IPS-NIHi11 (cell line): ENCODE measurements around the gene HNRNPAB.
"Not testable (repeated sequence)": the region's sequence is repeated elsewhere in the genome, so short reads cannot be mapped to it uniquely, and the experiment has no call there.

Experiments
- DNase-seq: peaks from one replicate; pipeline ENCODE4 v3.0.0; 2012; ENCODE audit warnings: mixed read lengths, low spot score

HNRNPAB gene

DNA sequence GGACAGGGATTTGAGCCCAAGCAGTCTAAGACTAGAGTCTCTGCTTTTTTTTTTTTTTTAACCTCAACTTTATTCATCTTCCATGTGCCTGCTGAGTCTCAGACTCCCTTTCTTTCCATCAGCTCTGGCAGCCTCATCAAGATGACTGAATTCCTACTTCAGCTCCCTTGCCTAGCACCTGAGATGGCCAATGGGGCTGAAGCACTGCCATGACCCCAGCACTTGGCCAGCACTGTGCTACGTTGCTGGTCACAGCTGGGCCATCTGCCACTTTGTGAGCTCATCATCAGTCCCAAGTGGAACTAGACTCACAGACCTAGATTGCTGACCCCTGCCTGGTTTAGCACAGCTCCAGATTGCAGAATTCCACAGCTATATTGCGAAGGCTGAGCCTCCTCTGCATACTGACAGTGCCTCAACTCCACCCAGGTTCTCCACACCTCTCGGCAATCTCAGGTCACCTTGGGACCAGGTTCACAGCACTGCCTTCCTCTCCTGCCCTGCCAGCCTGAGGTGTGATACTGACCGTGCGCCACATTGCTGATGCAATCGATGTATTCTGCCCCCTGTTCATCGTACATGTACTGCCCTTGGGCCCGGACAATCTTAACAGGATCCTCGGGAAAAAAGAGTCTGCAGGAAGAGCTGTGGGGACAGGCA is 26.7 kb downstream of the HNRNPAB start:
- DNase-seq, result no peak

DNA sequence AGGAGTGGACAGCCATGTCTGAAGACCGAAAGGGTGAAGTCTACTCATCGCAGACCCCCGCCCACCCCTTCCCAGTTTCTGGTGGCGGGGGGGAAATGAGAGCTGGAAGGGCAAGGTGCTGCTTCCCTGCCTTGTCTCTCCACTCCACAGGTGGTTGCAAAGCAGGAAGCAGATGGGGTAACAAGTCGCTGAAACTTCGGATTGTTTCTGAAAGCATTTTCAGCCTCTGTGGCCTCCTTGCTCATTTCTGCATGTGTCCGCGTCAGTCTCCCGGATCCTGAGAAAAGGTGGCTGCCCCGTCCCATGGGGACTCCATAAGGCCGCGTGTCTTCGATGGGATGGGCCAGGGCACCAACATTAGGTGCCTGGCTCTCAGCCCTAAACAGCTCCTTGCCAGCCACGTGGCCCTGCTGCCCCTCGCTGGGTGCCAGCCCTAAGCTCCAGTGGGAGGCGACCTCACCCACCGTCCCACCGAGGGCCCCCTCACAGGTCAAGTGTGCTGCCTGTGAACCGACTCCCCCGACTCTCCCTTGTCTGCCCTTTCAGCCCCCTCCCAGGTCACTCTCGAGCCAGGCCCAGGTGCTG is 27.3 kb downstream of the HNRNPAB start:
- no peak for DNase-seq

DNA sequence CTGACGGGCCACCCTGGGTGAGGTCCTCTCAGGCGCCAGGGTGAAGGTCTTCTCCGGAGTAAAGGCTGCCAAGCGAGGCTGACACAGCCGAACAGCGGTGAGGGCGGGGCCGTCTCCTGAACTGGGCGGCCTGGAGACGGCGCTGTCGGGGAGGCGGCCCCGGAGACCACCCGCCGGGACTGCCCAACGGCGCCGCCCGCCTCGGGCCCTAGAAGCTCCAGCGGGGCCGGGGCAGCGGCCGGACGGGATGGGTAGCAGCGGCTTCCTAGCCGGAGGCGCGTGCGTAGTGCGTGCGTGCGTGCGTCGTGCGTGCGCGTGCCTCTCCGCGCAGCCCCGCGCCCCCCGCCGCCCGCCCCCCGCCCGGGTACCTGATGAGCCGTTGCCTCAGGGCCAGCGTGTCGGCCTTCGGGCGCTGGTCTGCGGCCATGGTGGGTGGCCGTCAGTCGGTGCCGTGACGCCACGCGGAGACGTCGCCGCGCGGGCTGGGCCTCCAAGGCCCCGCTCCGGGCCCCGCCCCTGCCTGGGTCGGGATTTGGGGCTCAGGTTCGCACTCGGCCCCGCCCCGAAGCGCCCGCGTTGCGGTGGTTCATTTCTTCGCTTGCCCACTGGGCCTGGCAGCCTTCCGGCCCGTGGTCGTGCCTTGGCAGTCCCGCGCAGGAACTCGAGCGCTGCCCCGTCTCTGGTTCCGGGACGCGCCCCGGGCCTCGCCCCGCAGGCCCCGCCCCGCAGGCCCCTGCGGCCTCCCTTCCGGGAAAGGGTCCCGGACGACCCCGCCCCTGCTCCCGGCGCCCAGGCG is 28.0 kb downstream of the HNRNPAB start, which contains the start of gene PHYKPL:
Gene PHYKPL (minus strand): TSS at position 679 of the 796 bp plus-strand sequence. CDS start 252 bp downstream, at position 427.
- peak; percentile 88 for DNase-seq

DNA sequence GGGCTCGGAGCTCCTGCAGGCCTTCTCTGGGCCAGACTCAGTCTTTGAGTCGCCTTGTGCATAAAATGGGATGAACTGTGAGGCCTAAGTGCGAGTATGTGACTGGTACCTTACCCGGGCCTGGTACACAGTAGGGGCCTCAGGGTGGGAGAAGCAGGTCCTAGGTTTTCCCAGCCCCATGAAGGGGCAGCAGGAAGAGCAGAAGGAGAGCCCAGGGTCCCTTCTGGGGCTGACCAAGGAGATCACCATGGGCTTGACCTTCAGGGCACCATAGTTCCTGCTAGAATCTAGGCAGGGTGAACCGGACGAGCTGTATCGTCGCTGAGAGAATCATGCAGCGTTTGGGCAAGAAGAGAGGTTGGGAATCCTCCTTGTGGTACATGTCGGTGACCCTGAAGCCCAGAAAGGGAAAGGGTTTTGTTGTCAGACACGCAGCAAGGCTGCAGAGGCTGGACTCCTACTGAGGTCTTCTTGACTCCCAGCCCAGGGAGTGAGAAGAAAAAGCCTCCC is 28.6 kb downstream of the HNRNPAB start:
- no peak for DNase-seq

DNA sequence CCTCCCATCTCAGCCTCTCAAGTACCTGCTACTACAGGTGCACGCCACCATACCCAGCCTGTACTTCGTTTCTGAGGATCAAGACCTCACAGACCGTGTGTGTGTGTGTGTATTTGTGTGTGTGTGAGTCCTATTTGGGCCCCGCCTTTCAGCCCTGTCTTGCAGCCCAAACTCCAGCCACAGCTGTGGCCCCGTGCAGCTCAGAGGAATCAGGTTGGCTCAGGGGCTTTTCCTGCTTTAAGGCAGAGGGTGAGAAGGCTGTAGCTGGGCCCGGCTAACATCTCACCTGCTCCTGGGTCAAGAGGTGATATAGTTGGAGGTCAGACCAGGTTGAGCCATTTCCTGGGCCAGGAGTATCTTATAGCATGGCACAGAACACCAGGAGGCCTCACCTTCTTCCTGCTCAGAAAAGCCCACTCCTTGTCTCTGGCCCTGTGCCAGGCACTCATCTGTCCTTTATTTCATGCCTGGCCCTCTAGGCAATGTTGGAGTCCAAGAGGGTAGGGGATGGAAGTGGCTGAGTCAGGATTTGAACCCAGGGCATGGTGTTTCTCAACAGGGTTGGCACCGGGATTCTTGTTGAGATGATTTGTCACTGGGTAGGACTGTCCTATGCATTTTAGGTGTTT is 29.9 kb downstream of the HNRNPAB start:
- DNase-seq, result no peak

DNA sequence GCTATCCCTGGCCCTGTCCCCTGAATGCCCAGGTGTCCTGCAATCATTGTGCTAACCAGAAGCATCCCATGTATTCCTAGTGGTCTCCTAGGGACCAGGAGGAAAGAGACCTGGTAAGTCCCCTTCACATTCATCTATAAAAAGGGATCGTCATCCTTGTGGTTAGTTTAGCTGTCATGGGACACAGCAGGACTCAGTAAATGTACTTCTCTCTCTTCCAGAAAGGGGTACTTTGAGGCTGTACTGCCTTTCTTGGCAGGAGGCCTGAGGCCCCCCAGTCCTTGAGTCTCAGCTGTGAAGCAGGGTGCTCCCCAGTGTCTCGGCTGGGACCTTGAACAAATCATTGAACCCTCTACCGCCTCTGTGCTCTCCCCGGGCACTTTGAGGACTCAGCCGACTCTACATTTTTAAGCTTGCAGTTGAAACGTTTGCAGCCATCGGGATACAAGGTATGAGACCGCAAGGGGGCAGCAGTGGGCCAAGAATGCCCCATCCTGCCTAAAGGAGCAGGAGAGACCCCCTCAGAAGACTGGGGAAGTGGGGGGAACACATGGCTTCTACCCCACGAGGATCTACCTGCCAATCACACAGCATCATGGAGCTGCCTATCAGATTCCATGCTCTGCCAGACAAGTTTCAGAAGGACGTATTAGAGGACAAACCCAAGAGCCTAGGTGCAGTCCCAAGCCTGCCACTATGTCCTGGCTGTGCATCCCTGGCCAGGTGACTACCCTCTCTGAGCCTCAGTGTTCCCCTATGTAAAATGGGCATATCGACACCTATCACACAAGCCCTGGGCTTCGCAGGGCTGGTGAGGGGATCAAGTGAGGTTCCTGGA is 30.6 kb downstream of the HNRNPAB start:
- peak; percentile 87 for DNase-seq

DNA sequence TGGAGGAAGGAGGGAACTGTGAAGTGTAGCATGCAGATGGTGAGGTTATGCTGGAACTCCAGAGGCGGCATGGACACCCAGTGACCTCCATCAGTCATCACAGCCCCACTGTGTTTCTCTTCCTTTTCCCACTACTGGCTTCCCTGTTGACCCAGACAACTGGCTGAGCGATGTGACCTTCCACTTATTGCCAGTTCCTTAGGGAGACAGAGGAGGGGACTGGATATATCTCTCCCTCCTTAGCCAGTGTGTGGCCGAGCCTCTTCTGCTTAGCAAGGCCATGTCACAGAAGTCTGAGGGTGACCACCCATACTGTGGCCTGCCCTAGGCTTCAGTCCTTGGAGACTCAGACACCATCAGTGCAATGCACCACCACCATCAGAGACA is 31.2 kb downstream of the HNRNPAB start:
- no peak for DNase-seq

DNA sequence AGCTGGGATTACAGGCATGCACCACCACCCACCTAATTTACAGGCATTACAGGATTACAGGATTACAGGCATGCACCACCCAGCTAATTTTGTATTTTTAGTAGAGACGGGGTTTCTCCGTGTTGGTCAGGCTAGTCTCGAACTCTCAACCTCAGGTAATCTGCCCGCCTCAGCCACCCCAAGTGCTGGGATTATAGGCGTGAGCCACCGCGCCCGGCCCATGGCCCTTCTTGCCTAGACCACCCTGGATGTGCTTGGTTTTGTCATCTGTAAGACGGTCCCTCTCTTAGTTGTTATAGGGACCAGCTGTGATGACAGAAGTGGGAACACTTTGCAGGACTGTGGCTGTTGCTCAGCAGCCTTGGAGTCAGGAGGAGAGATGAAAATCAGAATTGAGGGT is 31.8 kb downstream of the HNRNPAB start:
- no peak for DNase-seq

DNA sequence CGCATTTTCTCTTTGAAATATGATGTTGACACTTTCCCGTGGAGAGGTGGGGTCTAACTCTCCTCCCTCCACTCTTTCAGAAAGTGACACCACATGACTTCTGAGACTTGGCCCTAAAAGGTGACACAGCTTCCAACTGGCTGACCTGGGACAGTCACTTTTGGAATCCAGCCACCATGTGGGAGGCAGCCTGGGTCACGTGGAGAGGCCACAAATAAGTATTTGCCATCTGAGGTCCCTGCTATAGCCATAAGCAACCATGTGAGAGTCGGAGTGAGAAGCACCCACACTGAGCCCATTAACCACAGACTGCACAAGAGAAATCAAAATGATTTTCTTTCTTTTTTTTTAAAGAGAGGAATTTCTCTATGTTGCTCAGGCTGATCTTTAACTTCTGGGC is 32.3 kb downstream of the HNRNPAB start:
- no peak for DNase-seq

DNA sequence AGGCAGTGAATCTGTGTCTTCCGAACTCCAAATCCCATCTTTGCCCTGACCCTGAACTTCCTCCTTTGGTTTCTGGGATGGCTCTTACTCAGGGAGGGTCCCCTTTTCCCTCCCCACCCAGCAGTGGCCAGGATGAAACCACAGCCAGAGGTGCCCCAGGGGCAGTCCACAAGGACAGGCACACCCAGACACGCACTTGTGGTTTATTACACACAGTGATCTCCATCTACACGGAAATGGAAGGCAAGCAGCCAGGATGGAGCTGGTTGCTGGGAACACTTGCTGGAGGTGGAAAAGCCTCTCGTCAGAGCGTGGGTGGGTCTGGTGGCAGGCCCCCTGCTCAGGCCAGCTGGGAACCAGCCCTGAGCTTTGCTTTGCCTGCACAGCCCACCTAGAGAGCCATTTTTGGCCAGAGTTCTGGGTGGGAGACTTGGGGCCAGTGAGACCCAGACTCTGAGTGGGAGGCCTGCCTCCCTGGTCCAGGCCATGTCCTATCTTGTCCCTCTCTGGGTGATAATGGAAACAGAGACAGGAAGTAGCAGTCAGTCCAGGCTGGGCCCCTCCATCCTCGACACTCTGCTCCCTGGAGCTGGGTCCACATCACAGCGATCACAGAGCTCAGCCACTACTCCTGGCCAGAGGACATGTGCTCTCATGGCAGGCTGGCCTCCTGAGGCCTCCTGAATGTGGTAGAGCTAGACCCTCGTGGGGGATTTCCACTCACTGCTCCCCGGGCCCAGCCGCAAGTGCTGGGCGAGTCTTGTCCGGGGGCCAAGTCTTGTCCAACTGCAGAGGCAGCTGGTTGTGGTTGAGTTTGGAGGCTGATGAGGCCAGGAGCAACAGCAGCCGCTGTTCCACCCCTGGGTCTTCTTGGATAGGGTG is 33.3 kb downstream of the HNRNPAB start:
- DNase-seq, result no peak

DNA sequence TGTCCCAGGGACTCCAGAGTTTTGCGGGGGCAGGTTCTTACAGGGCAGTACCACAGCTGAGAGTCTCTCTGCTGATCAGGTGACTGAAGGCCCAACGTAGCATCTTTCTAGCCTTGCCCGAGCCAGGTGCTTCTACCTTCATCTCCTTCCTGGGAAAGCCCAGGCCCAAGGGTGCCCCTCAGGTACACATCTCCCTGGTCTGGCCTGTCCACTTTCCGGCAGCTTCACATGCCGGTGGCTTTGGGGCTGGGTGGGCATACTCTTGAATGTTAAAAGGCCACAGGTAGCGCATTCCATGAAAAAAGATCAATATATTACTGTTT is 33.9 kb downstream of the HNRNPAB start:
- no peak for DNase-seq

DNA sequence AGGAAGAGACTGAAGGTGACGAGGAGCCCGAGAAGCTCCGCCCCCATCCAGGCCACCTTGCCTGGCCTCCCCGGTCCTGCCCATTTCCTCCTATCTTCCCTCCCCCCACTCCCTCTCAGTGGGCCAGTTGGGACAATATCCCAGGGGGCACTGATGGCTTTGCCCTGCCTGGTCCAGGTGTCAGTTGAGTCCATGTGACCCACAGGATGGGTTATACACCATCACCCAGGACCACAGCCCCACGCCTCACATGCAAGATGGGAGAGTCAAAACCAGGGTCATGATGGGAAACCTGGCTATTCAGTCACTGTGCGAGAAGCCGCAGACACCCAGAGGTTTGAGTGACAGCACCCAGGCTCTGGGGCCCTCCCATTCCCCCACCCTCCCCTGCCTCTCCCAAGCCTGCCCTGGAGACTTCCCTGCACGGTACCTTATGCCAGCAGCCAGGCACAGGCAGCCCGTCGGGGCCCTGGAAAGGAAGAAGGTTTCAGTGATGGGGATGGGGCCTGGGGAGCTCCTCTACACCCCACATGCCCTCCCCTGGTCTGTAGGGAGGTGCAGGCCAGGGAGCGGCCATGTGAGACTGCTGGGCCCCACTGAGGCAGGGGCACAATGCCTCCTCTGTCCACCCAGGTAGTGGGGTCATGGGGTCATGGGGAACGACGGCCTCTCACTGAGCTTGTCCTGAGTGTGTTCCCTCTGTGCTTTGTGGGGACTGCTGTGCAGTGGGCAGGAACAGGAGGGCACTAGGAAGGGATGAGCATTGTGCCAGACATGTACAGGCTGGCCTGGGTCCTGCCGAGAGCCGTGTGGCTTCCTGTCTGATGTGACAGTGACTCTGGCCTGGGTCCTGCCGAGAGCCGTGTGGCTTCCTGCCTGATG is 34.6 kb downstream of the HNRNPAB start:
- DNase-seq, result no peak

DNA sequence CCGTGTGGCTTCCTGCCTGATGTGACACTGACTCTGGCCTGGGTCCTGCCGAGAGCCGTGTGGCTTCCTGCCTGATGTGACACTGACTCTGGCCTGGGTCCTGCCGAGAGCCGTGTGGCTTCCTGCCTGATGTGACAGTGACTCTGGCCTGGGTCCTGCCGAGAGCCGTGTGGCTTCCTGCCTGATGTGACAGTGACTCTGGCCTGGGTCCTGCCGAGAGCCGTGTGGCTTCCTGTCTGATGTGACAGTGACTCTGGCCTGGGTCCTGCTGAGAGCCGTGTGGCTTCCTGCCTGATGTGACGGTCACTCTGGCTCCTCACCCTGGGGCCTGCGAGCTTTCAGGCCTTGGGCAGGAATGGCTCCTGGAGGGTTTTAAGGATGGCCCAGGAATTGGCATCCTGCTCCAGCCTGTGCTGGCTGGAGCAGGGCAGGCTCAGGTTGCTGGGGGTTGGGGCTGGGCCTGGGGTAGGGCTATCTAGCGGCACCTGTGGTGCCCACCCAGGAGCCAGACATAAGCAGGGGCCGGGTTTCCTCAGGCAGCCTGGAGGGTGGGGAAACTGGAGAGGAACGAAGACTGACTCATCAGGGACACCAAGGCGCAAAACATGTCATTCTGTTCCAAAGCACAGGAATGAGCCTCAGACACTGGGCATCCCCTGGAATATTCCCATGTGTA is 35.4 kb downstream of the HNRNPAB start:
- DNase-seq, result not testable (repeated sequence)

DNA sequence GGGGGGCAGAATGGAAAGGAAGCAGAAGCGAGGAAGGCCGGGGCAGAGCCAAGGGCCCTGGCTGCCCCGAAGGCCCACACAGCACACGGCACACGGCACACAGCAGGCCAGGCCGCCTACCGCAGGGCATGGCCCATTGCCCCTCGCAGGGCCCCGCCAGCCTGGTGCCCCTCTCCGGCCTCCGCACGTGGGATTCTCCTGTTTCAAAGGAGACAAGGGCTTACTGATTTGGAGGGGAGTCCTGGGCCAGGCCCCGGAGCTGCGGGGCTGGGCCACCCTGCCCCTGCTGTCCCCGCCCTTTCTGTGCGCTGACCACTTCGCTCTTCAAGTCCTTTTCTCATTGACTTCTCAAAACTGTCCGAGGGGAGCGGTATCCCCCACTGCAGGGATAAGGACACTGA is 36.0 kb downstream of the HNRNPAB start:
- no peak for DNase-seq

DNA sequence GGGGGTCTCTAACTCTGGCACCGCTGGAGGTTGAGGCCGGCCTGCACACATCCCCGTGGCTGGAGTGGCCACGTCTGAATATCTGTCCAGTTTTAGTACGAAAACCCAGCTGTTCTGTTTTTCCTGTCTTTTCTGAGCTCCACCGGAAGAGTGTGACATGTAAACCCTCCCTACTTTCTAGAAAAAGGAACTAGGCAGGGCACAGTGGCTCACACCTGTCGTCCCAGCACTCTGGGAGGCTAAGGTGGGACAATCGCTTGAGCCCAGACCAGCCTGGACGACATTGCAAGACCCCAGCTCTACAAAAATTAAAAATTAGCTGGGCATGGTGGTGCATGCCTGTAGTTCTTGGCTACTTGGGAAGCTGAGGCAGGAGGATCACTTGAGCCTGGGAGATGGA is 36.4 kb downstream of the HNRNPAB start:
- DNase-seq, result no peak

DNA sequence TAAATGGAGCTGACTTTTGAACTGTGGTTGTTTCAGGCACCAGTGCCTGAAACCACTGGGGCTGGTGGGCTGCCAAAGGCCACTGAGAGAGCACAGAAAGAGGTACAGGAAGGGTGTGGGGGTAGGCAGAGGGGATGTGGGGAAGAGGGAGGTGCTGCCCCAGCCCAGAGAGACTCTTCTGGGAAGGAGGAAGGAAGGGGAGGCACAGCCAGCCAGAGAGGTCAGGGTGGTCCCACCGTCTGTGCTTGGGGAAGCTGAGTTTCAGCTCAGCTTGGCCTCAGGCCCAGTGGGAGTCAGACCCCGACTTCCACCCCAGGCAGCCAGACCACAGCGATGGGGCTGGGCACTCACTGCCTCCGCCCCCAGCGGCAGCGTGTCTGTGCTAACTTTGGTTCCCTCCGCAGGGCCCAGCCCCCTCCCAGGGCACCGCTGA is 36.9 kb downstream of the HNRNPAB start:
- DNase-seq, result no peak

DNA sequence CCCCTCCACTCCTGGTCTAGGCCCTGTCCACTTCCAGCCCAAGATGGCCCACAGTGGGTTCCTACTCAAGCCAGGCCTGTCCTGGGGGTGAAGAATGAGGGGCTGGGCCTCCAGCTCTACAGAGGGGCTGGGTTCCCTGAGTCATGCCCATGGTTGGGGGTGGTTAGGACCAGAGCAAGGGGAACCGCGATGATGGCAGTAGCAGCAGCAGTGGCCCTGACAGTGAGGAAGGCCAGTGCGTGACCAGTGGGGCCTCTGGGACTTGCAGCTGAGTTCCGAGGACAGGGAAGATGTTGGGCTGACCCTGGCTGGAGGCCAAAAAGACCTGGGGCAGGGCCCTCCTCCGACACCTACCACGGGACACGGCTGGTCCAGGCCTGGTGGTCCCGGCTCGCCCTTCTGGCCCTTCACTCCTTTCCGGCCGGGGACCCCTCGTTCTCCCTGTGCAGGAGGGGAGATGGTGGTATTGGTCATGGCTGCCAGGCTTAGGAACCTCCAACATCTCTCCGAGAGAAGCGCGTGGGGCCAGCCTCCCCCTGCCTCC is 37.4 kb downstream of the HNRNPAB start:
- no peak for DNase-seq

DNA sequence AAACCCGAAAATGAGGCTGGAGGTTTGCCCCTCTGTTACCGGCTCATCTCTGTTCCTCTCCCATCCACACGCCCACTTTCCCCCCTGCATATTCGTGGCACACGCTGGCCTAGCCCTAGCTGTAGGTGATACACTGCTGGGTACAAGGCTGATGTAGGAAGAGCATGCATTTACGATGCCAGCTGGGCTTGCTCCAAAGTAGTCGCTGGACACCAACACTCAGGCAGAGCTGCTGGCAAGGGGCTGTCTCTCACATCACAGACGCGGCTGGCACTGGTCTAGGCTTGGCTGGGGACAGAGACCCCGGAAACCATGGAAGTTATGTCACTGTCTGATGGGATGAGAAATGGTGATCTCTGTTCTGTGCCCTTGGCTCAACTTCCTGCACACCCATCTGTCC is 38.1 kb downstream of the HNRNPAB start:
- no peak for DNase-seq

DNA sequence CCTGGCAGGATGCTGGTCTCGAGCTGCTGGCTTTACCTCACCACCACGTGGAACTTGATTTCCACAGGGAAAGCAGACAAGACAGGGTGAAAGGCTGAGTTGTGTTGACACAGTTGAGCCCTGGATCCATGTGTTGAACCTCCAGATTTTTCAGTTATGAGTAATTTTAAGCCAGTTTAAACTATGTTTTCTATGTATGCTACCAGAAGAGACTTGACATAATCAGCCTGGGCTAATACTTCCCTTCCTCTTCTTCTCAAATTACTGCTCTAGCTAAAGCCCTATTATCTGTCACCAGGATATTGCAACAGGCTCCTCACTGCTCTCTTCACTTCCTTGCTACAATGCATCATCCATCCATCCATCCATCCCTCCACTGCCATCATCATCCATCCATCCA is 40.2 kb downstream of the HNRNPAB start:
- DNase-seq, result no peak
